GM12801 (cell line): ENCODE results near the gene PALD1.

Experiments used
- TF ChIP-seq, protein P1 (sequence below): IDR thresholded peaks from one replicate; pipeline ENCODE4 v1.5.1; 2011; ENCODE audit warnings: control low read depth; ENCODE audit not compliant: insufficient read length; ENCODE audit errors: extremely low read depth

PALD1 gene

DNA sequence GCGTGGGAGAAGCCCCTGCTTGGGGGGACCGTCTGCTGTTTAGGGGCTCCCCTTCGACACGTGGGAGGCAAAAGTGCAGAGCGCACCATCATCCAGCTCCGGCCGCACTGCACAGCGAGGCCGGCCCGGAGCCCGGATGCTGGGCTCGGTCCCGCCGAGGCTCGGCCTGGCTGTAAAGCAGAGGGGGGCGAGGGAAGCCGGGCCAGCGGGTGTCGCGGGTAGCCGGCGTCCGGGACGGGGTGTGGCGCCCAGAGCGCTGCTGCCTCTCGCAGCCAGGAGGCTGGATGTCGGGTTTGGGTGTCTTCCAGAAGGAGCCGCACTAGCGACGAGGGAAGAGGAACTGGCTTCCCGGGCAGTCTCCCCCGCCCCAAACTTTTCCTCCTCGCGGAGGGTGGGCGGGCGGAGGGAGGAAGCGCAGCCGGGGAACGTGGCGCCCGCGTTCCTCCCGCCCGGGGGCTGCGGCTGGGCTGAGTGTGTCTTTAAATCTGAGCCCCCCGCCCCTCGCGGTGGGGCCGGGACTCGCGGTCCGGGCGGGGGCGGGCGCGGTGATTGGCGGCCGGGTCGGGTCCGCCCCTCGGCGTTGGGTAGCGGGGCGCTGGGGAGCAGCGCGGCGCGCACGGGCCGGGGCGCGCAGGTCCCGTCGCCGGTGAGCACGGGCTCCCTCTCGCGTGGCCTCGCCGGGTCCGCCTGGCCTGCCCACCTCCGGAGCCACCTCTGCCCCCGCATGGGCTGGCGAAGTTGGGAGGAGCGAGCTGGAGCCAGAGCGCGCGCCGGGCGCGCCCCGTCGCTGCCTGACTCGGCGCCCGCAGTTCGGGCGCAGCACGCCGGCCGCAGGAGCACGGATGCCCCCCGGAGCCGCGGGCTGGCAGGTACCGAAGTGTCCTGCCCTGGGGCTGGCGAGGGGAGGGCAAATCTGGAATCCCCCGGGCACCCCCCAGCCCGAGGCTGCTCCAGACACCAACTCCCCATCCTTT is at the start of gene PALD1:
TSS of gene PALD1 (plus strand) at position 577 of the 974 bp plus-strand sequence. CDS start 47,185 bp downstream, outside the sequence.
- TF ChIP-seq, protein P1, sequence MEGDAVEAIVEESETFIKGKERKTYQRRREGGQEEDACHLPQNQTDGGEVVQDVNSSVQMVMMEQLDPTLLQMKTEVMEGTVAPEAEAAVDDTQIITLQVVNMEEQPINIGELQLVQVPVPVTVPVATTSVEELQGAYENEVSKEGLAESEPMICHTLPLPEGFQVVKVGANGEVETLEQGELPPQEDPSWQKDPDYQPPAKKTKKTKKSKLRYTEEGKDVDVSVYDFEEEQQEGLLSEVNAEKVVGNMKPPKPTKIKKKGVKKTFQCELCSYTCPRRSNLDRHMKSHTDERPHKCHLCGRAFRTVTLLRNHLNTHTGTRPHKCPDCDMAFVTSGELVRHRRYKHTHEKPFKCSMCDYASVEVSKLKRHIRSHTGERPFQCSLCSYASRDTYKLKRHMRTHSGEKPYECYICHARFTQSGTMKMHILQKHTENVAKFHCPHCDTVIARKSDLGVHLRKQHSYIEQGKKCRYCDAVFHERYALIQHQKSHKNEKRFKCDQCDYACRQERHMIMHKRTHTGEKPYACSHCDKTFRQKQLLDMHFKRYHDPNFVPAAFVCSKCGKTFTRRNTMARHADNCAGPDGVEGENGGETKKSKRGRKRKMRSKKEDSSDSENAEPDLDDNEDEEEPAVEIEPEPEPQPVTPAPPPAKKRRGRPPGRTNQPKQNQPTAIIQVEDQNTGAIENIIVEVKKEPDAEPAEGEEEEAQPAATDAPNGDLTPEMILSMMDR: no peak

DNA sequence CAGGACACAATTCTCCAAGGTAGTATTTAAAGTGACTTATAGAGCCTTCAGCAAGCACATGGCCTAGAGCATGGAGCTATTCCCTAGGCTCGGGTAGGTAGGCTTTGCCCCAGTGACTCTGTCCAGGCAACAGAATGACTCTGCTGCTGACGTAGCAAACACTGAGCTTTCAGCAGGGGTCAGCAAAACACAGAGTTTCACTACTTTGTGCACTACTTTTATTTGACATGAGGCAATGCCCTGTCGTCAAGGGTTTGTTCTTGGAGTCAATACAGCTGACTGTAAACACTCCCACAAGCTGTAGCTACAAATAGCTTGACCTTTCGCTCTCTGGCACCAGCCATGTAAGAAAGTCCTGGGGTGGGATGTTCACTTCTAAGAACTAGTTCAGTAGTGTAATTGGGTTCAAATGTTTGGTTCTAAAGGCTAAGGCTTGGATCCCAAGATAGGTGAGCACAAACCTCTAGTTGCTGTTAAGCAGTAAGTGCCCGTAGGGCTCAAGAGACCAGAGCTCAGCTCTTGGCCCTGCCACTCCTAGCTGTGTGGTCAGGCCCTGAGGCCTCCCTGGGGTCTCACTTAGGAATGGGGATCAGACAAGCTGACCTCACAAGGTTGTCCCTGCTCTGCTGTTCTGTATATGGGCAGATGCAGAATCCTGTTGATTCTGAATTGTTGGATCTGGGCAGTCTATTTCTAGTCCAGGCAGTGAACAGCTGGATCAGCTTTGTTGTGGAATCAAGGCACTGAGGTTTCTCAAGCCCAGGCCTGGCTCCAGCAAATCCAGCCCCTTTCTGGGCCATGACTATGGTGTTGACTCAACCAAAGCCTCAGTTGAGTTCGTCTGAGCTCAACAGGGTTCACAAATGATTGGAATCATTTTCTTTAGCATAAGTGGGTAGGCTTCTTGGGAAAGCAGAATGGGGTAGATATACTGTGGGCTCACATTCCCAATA is 47.8 kb upstream of the PALD1 start:
- TF ChIP-seq, protein P1: no peak

DNA sequence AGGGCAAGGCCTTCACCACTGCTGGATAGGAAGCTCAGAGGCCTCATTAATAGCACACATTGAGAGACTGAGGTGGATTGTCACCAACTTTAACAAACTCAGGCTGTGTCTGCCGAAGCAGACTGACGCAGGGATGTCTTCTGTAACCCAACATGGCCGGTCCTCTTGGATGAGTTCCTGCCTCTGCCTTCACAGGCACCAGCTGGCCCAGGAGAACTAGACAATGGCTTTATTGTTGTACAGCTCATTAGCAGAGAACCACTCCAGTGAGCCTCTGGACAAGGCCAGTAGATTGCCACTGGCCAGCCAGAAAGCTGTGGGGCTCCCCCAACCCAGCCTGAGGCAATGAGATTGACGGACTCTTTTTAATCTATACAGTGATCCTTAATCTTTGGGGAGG is 46.5 kb upstream of the PALD1 start:
- TF ChIP-seq, protein P1: no peak

DNA sequence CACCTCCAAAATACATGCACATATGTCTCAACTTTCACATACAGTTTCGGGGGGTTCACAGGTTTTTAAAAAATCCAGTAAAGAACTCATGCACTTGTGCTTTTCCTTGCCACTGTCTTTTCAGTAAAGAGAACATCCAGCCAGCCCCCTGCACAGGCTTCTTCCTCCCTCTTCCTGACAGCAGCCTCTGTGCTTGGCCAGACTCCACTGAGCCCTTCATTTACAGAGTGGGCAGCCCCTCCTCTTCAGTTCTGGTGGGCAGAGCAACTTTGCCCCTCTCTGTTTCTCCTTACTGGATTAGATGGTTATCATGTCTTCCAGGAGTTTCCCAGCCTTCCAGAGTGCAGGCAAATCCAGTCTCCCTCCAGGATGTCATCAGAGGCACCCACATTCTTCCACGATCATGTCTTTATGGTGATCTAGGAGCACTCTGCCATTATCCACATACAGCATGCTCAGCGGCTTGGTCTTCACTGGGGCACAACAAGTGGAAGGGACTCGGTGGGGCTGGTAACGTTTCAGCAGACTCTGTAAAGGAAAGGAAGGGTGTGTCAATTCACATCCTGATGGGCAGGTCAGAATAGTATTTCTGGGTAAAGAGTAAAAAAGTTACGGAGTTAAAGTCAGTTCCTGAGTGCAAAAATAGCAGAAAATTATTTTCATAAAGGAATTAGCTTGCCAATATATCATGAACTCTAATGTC is 45.9 kb upstream of the PALD1 start:
- TF ChIP-seq, protein P1: no peak

DNA sequence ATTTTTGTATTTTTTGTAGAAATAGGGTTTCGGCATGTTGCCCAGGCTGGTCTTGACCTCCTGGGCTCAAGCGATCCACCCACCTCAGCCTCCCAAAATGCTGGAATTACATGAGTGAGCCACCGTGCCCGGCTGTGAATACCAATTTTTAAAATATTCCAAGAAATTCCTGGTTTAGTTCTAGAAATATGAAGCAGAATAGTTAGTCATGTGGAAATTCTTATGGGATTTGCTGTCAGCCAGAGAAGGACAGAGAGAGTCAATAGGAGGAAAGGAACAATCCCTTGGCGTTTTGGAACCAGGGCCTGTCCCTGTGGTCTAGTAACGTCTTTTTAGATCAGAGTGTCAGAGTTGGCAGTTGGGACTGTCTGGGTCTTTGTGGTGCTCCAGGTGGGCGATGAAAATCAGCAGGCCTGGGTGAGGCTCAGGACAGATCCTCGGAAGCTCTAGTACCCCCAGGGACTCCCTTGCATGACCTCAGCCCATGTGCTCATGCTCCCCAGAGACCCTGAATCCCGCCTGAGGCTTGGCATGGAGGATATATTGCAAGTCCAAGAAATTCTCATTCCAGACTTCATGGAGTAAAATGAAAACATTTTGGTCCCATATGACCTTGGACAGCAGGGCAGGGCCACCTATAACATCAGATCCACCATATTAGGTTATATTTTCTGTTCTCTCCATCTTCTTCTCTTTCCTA is 44.8 kb upstream of the PALD1 start:
- TF ChIP-seq, protein P1: no peak

DNA sequence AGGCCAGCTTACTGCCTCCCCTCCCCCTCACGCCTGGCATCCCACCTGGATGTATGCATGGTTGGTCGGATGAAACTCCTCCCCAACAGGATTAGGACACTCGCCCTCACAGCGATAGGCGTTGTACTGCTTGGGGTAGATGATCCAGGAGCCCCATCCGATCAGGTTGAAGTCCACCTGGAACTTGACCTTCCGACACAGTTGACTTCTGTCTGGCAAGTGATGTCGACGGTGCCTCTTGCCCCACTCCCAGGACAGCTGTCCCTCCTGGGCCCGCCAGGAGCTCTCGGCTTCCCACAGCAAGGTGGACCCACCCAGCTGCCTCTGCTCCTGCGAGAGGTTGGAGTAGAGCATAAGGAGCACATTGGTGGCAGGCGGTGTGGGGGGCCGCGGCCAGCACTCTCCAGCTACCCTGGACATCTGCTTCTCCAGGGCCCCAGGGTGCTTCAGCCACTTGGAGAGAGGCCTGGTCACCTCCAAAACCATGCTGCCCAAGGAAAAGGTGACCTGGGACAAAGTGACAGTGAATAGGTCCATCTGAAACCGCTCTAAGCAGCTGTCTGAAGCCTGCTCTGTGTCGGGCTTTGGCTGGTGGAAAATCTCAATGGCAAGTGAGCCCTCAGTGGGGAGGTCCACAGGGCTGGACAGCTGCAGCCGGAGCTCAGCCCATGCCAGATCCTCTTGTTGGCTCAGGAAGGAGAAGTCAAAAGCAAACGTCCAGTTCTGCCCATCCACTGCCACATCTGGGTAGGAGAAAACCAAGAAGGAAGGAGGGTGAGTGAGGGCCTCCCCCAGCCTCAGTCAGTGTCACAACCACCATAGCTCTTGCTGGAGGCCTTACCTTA is 43.1 kb upstream of the PALD1 start:
- TF ChIP-seq, protein P1: no peak
